Nasal cavity respiratory epithelium epithelial cell of viscerocranial mucosa (primary cell): ENCODE results near the gene SGCB. TPM values are rescaled to one million over a fixed set of nuclear protein-coding genes. Genes with fewer than 3 reads are reported as not detected.

Source experiments
- total RNA-seq: library from RNA; depleted of rRNA; stranded (reverse); fragments of >200 nt; gene quantifications from 2 replicates; pipeline ENCODE4 v1.2.3, GENCODE V29; 2014

SGCB gene, protein sequence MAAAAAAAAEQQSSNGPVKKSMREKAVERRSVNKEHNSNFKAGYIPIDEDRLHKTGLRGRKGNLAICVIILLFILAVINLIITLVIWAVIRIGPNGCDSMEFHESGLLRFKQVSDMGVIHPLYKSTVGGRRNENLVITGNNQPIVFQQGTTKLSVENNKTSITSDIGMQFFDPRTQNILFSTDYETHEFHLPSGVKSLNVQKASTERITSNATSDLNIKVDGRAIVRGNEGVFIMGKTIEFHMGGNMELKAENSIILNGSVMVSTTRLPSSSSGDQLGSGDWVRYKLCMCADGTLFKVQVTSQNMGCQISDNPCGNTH
- total RNA-seq: 4.1 and 26.6 TPM in 2 replicates

GRCh38 chr4:52038103-52038912, at the start of gene SGCB:
SGCB (minus strand) TSS chr4:52038299; CDS start chr4:52038259, 40 bp downstream.

GRCh38 chr4:52051213-52051614, 13.1 kb upstream of the SGCB start, which contains the start of gene SPATA18:
SPATA18 (plus strand) TSS chr4:52051304; CDS start chr4:52051705, 401 bp downstream.

DNA sequence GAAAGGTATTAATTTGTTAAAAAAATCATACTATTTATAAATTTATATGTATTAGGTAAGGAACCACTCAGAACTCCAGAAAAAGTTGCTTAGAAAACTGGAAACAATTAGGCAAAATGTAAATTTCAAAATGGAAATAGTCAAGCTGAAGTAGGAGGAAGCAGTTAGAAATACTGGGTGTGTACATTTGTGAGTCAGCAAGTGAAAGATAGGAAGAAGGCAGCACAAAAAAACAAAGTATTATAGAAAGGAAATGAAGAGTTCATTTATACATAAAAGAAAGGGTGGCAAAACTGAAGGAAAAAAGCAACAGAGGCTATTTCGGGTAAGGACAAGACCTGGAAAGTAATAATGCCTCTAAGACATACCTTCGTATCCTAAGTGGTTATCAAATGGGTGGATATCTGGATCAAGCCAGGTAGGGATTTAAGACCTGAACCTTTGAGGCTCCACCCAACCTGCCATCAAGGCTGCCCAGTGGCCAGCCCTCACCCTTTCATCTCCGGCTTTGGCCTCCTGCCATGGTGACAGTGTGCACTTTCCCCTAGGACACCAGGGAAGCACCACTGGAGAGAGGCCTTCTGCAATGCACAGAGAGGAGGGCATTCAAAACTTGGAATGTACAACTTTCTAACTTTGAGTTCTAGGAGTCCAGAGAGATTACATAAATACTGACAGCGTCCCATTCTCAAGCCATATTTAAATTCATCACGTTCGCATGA, 18.0 kb downstream of the SGCB start, which contains the start of gene LRRC66:
TSS of gene LRRC66 (minus strand) at position 428 of the 722 bp plus-strand sequence. CDS start 2,750 bp downstream, outside the sequence.

Other genes with a start within 250 kb of the SGCB start
- gene DCUN1D4, start 195.1 kb downstream of the SGCB start, total RNA-seq: 31.4 and 79.7 TPM in 2 replicates
- gene LRRC66, start 17.9 kb downstream of the SGCB start, total RNA-seq: under 0.01 and 0.43 TPM in 2 replicates
- 10.9 and 18.7 TPM in 2 replicates for gene SPATA18, start 13.0 kb upstream of the SGCB start, total RNA-seq